GM12873 (cell line): ENCODE data around the gene FGFRL1.

Experiments used
- TF ChIP-seq, protein P1 (sequence below): IDR thresholded peaks from 2 replicates; pipeline ENCODE4 v1.5.1; 2012; ENCODE audit warnings: low read depth, mild to moderate bottlenecking, moderate library complexity, low read length, control low read depth; ENCODE audit not compliant: insufficient read depth; ENCODE audit errors: missing control alignments

The FGFRL1 gene

GRCh38 chr4:999882-1000425 lies 11.5 kb upstream of the FGFRL1 start:
- TF ChIP-seq, protein P1, sequence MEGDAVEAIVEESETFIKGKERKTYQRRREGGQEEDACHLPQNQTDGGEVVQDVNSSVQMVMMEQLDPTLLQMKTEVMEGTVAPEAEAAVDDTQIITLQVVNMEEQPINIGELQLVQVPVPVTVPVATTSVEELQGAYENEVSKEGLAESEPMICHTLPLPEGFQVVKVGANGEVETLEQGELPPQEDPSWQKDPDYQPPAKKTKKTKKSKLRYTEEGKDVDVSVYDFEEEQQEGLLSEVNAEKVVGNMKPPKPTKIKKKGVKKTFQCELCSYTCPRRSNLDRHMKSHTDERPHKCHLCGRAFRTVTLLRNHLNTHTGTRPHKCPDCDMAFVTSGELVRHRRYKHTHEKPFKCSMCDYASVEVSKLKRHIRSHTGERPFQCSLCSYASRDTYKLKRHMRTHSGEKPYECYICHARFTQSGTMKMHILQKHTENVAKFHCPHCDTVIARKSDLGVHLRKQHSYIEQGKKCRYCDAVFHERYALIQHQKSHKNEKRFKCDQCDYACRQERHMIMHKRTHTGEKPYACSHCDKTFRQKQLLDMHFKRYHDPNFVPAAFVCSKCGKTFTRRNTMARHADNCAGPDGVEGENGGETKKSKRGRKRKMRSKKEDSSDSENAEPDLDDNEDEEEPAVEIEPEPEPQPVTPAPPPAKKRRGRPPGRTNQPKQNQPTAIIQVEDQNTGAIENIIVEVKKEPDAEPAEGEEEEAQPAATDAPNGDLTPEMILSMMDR = no peak

DNA sequence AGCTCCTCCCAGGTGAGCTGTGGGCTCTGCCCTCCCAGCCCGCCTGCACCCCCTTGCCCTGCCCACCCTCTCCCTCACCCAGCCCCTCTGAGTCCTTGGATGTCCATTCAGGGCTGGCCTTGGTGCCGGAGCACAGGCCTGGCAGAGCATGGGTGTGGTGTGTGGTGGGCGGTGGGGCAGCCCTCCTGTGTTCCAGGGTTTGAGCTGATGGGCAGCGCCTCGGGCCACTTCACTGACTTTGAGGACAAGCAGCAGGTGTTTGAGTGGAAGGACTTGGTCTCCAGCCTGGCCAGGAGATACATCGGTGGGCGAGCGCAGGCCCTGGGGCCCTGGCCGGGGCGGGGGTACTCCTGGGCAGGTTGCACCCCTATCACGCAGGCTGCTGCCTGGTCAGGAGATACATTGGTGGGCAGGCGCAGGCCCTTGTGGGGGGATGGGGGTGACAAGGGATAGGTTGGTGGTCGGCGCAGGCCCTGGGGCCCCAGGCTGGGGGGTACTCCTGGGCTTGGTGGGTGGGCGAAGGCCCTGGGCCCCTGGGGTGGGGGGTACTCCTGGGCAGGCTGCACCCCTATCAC lies 10.7 kb upstream of the FGFRL1 start:
- TF ChIP-seq, protein P1 = no peak

DNA sequence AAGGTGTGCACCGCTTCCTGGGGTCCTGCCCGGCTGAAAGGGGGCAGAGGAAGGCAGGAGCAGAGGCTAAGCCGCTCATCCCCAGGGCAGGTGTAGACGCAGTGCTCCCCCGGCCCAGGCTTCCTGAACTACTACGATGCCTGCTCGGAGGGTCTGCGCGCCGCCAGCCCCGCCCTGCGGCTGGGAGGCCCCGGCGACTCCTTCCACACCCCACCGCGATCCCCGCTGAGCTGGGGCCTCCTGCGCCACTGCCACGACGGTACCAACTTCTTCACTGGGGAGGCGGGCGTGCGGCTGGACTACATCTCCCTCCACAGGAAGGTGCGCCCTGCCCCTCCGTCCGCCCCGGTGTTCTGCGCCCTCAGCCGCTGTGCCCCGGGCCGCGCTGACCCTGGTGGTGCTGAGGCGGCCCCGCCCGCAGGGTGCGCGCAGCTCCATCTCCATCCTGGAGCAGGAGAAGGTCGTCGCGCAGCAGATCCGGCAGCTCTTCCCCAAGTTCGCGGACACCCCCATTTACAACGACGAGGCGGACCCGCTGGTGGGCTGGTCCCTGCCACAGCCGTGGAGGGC lies 9.8 kb upstream of the FGFRL1 start:
- TF ChIP-seq, protein P1 = no peak

- TF ChIP-seq, protein P1 = no peak
Observed at GRCh38 chr4:1002131-1002630, 9.2 kb upstream of the FGFRL1 start.

DNA sequence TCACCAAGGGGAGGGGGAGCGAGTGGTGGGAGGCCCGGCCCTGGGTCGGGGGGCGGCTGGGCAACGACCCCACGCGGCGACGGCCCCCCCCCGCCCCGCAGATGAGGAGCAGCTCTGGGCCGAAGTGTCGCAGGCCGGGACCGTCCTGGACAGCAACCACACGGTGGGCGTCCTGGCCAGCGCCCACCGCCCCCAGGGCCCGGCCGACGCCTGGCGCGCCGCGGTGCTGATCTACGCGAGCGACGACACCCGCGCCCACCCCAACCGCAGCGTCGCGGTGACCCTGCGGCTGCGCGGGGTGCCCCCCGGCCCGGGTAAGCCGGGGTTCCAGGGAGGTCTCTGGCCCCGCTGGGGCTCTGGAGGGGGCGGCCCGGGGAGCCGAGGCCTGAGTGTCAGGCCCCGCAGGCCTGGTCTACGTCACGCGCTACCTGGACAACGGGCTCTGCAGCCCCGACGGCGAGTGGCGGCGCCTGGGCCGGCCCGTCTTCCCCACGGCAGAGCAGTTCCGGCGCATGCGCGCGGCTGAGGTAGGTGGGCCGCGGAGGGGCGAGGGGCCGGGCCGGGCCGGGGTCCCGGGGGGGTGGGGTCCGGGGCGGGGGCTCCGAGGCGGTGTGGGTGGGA lies 8.7 kb upstream of the FGFRL1 start:
- TF ChIP-seq, protein P1 = no peak

GRCh38 chr4:1003271-1004070 lies 8.0 kb upstream of the FGFRL1 start:
- TF ChIP-seq, protein P1 = no peak

GRCh38 chr4:1004071-1004418 lies 7.4 kb upstream of the FGFRL1 start:
- TF ChIP-seq, protein P1 = no peak
